ENCODE measurements around the gene PLCB2. TPM values are rescaled to one million over a fixed set of nuclear protein-coding genes. Genes with fewer than 3 reads are reported as not detected.

The PLCB2 gene
- total RNA-seq, 4 donors from 2014 or later = 1.5 to 13.5 (median 8.8) TPM

GRCh38 chr15:40285151-40285550 is 22.6 kb downstream of the PLCB2 start:
- Histone ChIP-seq H3K9me3 (no peaks in the 10 kb centered on the region), H3K36me3 (no peaks in the 10 kb centered on the region), H3K27me3 (peaks cover 60% of the 10 kb centered on the region), H3K4me3 (no peak overlapping the region), H3K27ac (no peak overlapping the region), H3K4me1 (peaks cover 0 to 27% (median 17%) of the 10 kb centered on the region in 3 donors)
- WGBS, 2 donors (ENCODE audit: low coverage in 1 of 2) = 40 to 100% methylated on average over 2 to 3 of the region's 4 CpGs
- TF ChIP-seq, protein P1, sequence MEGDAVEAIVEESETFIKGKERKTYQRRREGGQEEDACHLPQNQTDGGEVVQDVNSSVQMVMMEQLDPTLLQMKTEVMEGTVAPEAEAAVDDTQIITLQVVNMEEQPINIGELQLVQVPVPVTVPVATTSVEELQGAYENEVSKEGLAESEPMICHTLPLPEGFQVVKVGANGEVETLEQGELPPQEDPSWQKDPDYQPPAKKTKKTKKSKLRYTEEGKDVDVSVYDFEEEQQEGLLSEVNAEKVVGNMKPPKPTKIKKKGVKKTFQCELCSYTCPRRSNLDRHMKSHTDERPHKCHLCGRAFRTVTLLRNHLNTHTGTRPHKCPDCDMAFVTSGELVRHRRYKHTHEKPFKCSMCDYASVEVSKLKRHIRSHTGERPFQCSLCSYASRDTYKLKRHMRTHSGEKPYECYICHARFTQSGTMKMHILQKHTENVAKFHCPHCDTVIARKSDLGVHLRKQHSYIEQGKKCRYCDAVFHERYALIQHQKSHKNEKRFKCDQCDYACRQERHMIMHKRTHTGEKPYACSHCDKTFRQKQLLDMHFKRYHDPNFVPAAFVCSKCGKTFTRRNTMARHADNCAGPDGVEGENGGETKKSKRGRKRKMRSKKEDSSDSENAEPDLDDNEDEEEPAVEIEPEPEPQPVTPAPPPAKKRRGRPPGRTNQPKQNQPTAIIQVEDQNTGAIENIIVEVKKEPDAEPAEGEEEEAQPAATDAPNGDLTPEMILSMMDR (IDR thresholded peaks at IDR 0.05) = no peak
- TF ChIP-seq EP300 (IDR thresholded peaks at IDR 0.05) = no peak
- TF ChIP-seq POLR2AphosphoS5 (IDR thresholded peaks at IDR 0.05) = peak; percentile 17
- TF ChIP-seq POLR2A (IDR thresholded peaks at IDR 0.05) = no peak
- no peak for ATAC-seq

DNA sequence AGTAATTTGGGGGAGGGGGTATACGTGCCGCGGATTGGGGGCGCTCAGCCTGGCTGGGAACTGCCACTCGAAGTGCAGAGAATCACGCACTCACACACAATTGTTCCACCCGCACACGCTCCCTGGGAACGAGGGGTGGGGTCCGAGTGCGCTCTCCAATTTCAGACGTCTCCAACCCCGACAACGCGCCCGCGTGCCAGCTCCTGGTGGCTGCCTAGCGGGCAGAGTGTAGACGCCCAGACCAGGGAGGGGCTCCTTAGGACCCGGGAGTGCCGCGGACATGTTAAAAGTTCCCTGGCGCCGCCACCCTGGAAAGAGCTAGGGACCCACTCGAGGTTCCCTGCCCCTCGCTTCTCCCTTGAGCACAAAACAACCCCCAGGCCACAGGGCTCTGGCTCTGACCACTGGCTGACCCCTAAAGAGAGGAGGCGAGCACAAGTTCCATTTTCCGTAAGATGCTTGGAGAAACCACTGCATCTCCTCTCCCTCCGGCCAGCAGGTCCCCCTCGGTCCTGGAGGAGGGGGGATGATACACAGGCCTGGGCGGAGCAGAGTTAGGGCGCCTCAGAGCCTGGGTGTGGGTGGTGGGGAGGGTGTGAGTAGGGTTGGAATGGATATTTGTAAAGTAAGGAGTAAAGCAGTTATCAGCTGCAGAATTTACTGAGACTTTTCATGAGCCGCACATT is 24.0 kb downstream of the PLCB2 start:
- Histone ChIP-seq H3K9me3 (no peaks in the 10 kb centered on the region), H3K4me3 (no peak overlapping the region), H3K27ac (no peak overlapping the region), H3K4me1 (peaks cover 0 to 39% (median 20%) of the 10 kb centered on the region in 3 donors), H3K36me3 (no peaks in the 10 kb centered on the region), H3K27me3 (peaks cover 71% of the 10 kb centered on the region)
- TF ChIP-seq POLR2A (IDR thresholded peaks at IDR 0.05) (no peak), EP300 (IDR thresholded peaks at IDR 0.05) (no peak), POLR2AphosphoS5 (IDR thresholded peaks at IDR 0.05) (no peak)
- TF ChIP-seq, protein P1 (IDR thresholded peaks at IDR 0.05) = no peak
- 47% methylated on average over 17 of the region's 33 CpGs; no CpG with 5 or more reads in 1 of the 2 donors for WGBS, 2 donors (ENCODE audit: low coverage in 1 of 2)
- no peak for ATAC-seq

DNA sequence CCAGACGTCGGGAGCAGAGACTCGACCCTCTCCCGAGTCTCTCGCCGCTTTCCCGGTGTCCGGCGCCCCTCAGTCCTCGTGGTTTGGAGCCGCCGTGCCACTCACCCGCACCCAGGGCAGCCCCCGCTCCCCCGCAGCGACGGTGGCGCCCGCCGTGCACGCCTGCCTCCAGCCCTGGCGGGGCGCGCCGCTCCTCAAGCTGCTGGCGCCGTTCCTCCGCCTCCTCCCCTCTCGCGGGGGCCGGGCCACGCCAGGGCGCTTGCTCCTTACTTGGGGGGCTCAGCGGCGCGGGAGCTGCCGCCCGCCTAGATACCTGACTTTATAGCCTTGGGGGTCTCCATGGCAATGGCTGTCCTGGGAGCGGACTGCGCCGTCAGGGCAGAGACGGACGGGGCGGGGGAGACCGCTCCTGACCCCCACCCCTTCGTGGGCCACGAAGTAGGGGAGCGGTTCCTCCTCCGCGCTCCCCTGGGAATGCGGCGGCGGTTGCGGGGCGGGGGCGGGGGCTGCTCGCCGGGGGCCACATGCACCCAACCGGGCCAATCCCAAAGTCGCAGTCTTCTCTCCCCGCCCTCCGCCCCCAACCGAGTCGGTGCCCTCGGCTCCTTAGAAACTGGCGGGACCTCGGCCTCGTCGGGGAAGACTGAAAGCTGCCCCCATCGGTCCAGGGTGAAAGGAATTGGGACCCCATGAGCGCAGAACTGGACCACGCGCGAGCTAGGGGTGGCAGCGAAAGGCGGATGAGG is 24.7 kb downstream of the PLCB2 start, which contains the start of gene ANKRD63:
Gene ANKRD63, minus strand, starts transcription at position 196 of the 746 bp plus-strand sequence. CDS start 478 bp downstream, outside the sequence.
- no peaks in the 10 kb centered on the region for H3K36me3 ChIP-seq
- peaks cover 0 to 39% (median 20%) of the 10 kb centered on the region in 3 donors for H3K4me1 ChIP-seq
- peaks cover 71% of the 10 kb centered on the region for H3K27me3 ChIP-seq
- TF ChIP-seq EP300 (IDR thresholded peaks at IDR 0.05) (no peak), POLR2A (IDR thresholded peaks at IDR 0.05) (no peak), POLR2AphosphoS5 (IDR thresholded peaks at IDR 0.05) (no peak)
- TF ChIP-seq, protein P1 (IDR thresholded peaks at IDR 0.05) = no peak
- H3K9me3 ChIP-seq = no peaks in the 10 kb centered on the region
- WGBS, 2 donors (ENCODE audit: low coverage in 1 of 2) = no CpG with 5 or more reads among the region's 76 CpGs
- ATAC-seq = no peak
- H3K4me3 ChIP-seq = peak within 1 kb of the TSS; percentile 13 to 46
- no peak within 1 kb of the TSS for H3K27ac ChIP-seq

DNA sequence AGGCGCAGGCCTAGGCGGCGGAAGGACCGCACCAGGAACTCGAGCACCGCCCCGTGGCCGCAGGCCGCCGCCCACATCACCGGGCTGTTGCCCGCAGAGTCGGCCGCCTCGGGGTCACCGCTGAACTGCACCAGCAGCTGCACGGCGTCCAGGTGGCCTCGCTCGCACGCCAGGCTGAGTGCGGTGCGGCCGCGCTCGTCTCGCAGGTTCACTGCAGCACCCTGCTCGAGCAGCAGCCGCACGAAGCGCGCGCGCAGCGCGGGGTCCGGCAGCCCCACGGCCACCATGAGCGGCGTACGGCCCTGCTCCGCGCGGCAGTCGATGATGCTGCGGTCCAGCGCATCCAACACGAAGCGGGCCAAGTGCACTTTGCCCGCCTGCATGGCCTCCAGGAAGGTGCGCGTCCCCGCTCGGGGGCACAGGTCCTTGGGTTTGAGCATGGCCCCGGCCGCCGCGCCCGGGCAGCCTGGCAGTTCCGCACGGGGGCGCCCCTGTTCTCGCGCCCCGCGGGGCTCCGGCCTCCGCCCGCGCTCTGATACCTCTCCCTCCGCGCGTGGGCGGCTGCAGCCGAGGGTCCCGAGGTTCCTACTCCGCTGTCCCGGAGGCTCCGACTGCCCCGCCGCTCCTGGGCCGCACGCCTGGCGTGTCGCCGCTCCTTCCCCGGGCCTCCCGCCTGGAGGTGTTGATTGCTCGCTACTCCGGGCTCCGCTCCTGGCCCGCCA is 25.4 kb downstream of the PLCB2 start:
- Histone ChIP-seq H3K9me3 (no peaks in the 10 kb centered on the region), H3K4me1 (peaks cover 0 to 39% (median 20%) of the 10 kb centered on the region in 3 donors), H3K27ac (no peak overlapping the region), H3K27me3 (peaks cover 76% of the 10 kb centered on the region), H3K4me3 (peak overlapping the region; percentile 13 to 46), H3K36me3 (no peaks in the 10 kb centered on the region)
- TF ChIP-seq, protein P1 (IDR thresholded peaks at IDR 0.05) = peak in 3 of 4 experiments; percentile 3 to 52 (median 9)
- TF ChIP-seq EP300 (IDR thresholded peaks at IDR 0.05) = no peak
- TF ChIP-seq POLR2A (IDR thresholded peaks at IDR 0.05) = no peak
- no peak for TF ChIP-seq POLR2AphosphoS5 (IDR thresholded peaks at IDR 0.05)
- peak; percentile 24 for ATAC-seq
- no CpG with 5 or more reads among the region's 92 CpGs for WGBS, 2 donors (ENCODE audit: low coverage in 1 of 2)

Data from gastroesophageal sphincter (tissue), 4 donors.